Pons (tissue), 1 donor: ENCODE results near the gene MEX3D.
"Not testable (repeated sequence)": the region's sequence is repeated elsewhere in the genome, so short reads cannot be mapped to it uniquely, and the experiment has no call there.

Experiments
- DNase-seq: peaks from one replicate; pipeline ENCODE4 v3.0.0-alpha.2; 2016; ENCODE audit warnings: low spot score

The MEX3D gene

GRCh38 chr19:1571358-1571757 is 3.2 kb upstream of the MEX3D start:
- DNase-seq, result no peak

- no peak for DNase-seq
Observed at GRCh38 chr19:1570836-1571235, 2.7 kb upstream of the MEX3D start.

- DNase-seq, result no peak
Observed at GRCh38 chr19:1569997-1570396, 1.9 kb upstream of the MEX3D start.

- DNase-seq, result no peak
Observed at GRCh38 chr19:1567848-1568227, 287 bp downstream of the MEX3D start.

GRCh38 chr19:1567116-1567847 is 843 bp downstream of the MEX3D start:
- no peak for DNase-seq

- DNase-seq, result peak; percentile 88
Observed at GRCh38 chr19:1566392-1567115, 1.6 kb downstream of the MEX3D start.

- no peak for DNase-seq
Observed at GRCh38 chr19:1563251-1563650, 4.9 kb downstream of the MEX3D start.

- no peak for DNase-seq
Observed at GRCh38 chr19:1561236-1561842, 6.8 kb downstream of the MEX3D start.

- no peak for DNase-seq
Observed at GRCh38 chr19:1560286-1560882, 7.7 kb downstream of the MEX3D start.

- DNase-seq, result no peak
Observed at GRCh38 chr19:1558552-1558951, 9.6 kb downstream of the MEX3D start.

- DNase-seq, result no peak
Observed at GRCh38 chr19:1556390-1557070, 11.6 kb downstream of the MEX3D start.

GRCh38 chr19:1555487-1556389 is 12.4 kb downstream of the MEX3D start:
- DNase-seq, result no peak

- no peak for DNase-seq
Observed at GRCh38 chr19:1554968-1555367, 13.2 kb downstream of the MEX3D start.

GRCh38 chr19:1553415-1553814 is 14.7 kb downstream of the MEX3D start:
- DNase-seq, result no peak

- DNase-seq, result no peak
Observed at GRCh38 chr19:1551068-1552040, 16.8 kb downstream of the MEX3D start.

- no peak for DNase-seq
Observed at GRCh38 chr19:1549332-1549945, 18.7 kb downstream of the MEX3D start.

GRCh38 chr19:1540365-1540925 is 27.7 kb downstream of the MEX3D start:
- DNase-seq, result no peak

- not testable (repeated sequence) for DNase-seq
Observed at GRCh38 chr19:1539749-1540148, 28.4 kb downstream of the MEX3D start.

- DNase-seq, result no peak
Observed at GRCh38 chr19:1538978-1539377, 29.1 kb downstream of the MEX3D start.
